RWPE2 (cell line): ENCODE measurements around the gene CARS2.
A peak's percentile ranks its signal among the peaks of the same experiment; 100 is the strongest.

Experiments used
- ATAC-seq: fragments of 200-7000 bp; cut with Tn5 transposase; 3 replicates; pipeline ENCODE4 v1.9.1; 2021; ENCODE audit warnings: low read depth
- DNase-seq: peaks from one replicate; pipeline ENCODE4 v3.0.0-alpha.2; 2020; ENCODE audit warnings: low spot score
- H3K27ac ChIP-seq: fragments of 450-650 bp; 2 replicates; pipeline ENCODE4 v1.5.1; 2017; ENCODE audit warnings: mild to moderate bottlenecking; ENCODE audit not compliant: poor library complexity, severe bottlenecking
- H3K27me3 ChIP-seq: fragments of 250-450 bp; sonication (Bioruptor Pico); 2 replicates; pipeline ENCODE4 v1.5.1; 2021; ENCODE audit warnings: mild to moderate bottlenecking, moderate library complexity; ENCODE audit not compliant: insufficient read depth, poor library complexity, severe bottlenecking
- H3K36me3 ChIP-seq: fragments of 250-450 bp; sonication (Bioruptor Pico); 2 replicates; pipeline ENCODE4 v1.5.1; 2020; ENCODE audit warnings: low read depth, mild to moderate bottlenecking, moderate library complexity
- H3K4me1 ChIP-seq: fragments of 250-450 bp; sonication (Bioruptor Pico); 2 replicates; pipeline ENCODE4 v1.5.1; 2021; ENCODE audit warnings: mild to moderate bottlenecking, moderate library complexity; ENCODE audit not compliant: insufficient read depth, poor library complexity, severe bottlenecking
- H3K4me3 ChIP-seq: fragments of 250-450 bp; sonication (Bioruptor Pico); 2 replicates; pipeline ENCODE4 v1.5.1; 2021; ENCODE audit warnings: mild to moderate bottlenecking, moderate library complexity; ENCODE audit not compliant: severe bottlenecking
- H3K9me3 ChIP-seq: fragments of 250-450 bp; sonication (Bioruptor Pico); 2 replicates; pipeline ENCODE4 v1.5.1; 2021; ENCODE audit warnings: mild to moderate bottlenecking, moderate library complexity; ENCODE audit not compliant: severe bottlenecking
- TF ChIP-seq, protein P1 (sequence below): fragments of 450-650 bp; IDR thresholded peaks from one replicate; pipeline ENCODE4 v1.5.1; 2017; ENCODE audit warnings: mild to moderate bottlenecking, moderate library complexity; ENCODE audit not compliant: poor library complexity, severe bottlenecking

Gene CARS2

DNA sequence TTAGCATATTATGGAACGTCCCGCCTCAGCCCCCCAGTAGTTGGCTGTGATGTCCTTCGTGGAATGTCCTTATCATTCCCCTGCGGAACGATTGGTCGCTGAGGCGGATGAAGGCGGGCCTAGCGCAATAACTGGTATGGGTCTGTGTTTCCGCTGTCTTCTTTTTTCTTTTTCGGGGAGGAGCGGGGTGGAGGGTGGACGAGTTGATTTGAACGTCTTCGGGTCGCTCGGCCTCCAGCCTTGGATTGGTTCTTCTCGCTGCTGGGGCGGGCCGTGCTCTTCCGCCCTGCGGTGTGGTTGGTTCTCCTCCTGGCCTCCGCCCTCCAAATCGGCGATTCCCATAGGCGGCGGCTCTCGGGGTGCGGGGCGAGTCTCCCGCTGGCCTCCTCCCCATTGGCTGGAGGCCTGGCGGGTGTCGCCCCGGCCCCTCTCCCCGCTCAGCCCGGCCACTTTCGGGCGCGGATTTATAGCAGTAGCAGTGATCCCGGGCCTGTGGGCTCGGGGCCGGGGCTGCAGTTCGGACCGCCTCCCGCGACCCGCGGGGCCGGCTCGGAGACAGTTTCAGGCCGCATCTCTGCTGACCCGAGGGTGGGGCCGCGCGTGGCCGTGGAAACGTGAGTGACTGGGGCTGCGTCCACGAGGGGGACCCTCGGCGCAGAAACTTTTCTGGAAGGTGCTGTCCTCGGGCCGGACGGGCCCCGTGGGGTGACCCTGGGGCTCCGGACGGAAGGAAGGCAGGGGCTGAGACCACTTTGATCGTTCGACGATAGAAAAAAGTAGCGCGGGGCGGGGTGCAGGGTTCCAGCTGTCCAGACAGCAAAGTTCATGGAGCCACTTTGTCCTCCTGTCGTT, 9.7 kb upstream of the CARS2 start:
- H3K27me3 ChIP-seq = no peaks in the 10 kb centered on the region
- ATAC-seq (peak; percentile 79), DNase-seq (peak; percentile 98)
- H3K27ac ChIP-seq = peak overlapping the region; percentile 83
- no peaks in the 10 kb centered on the region for H3K9me3 ChIP-seq
- H3K36me3 ChIP-seq = peaks cover 7% of the 10 kb centered on the region
- H3K4me3 ChIP-seq = peak overlapping the region; percentile 79
- TF ChIP-seq, protein P1, sequence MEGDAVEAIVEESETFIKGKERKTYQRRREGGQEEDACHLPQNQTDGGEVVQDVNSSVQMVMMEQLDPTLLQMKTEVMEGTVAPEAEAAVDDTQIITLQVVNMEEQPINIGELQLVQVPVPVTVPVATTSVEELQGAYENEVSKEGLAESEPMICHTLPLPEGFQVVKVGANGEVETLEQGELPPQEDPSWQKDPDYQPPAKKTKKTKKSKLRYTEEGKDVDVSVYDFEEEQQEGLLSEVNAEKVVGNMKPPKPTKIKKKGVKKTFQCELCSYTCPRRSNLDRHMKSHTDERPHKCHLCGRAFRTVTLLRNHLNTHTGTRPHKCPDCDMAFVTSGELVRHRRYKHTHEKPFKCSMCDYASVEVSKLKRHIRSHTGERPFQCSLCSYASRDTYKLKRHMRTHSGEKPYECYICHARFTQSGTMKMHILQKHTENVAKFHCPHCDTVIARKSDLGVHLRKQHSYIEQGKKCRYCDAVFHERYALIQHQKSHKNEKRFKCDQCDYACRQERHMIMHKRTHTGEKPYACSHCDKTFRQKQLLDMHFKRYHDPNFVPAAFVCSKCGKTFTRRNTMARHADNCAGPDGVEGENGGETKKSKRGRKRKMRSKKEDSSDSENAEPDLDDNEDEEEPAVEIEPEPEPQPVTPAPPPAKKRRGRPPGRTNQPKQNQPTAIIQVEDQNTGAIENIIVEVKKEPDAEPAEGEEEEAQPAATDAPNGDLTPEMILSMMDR = peak; percentile 14
- peaks cover 4% of the 10 kb centered on the region for H3K4me1 ChIP-seq

DNA sequence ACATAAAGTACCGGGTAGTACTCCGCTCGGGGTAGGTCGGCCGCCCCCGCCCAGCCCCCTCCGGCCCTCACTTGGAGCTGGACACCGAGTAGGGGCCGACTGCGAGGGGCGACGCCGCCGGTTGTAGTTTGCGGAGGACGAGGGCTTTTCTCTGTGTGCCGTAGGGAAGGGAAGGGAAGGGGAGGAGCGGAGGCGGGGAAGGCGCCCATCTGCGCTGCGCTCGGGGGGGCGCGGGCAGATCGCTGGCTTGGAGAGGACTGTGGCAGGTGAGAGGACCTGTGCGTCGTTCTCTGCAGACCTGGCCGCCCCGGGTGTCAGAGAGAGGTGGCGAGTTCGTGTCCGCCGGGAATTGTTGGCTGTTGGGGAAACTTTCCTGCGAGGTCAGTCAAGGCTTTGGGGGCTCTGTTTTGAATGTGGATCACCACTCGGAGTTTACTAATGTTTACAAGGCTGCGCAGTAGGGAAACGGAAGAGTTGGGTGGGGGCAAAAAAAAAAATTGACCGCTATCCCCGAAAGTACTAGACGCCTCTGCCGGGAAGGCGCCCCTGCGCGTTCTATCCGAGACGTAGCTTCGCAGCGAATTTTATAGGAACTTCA, 9.0 kb upstream of the CARS2 start:
- peak overlapping the region; percentile 83 for H3K27ac ChIP-seq
- H3K4me1 ChIP-seq = peaks cover 4% of the 10 kb centered on the region
- ATAC-seq (no peak), DNase-seq (peak; percentile 67)
- no peaks in the 10 kb centered on the region; the same call in 1 of the 2 replicates for H3K36me3 ChIP-seq
- no peaks in the 10 kb centered on the region for H3K9me3 ChIP-seq
- peak overlapping the region; percentile 72 for H3K4me3 ChIP-seq
- TF ChIP-seq, protein P1 = no peak
- no peaks in the 10 kb centered on the region for H3K27me3 ChIP-seq

DNA sequence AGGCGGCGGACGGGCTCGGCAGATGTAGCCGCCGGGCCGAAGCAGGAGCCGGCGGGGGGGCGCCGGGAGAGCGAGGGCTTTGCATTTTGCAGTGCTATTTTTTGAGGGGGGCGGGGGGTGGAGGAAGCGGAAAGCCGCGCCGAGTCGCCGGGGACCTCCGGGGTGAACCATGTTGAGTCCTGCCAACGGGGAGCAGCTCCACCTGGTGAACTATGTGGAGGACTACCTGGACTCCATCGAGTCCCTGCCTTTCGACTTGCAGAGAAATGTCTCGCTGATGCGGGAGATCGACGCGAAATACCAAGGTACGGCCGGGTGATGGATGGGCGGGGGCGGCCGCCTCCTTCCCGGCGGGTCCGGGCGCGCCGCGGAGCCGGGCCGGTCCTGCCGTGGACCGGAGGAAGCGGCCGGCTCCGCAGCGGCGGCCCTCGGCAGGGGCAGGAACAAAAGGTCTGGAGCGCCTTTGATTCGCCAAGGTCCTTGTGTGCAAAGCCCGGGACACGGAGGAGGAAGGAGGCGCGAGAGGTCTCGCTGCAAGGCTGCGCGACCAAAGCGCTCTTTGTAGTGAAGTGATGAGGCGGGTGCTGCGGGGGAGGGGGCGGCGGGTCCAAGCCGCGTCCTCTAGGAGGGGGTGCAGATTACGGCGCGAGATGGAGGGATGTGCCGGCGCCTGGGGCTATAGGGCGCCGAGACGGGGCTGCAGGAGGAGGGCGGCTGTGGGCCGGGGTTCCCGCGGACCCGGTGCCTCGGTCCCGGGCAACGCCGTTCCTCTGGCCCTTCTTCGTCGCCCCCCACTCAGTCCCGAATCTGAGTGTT, 8.3 kb upstream of the CARS2 start:
- ATAC-seq (no peak), DNase-seq (peak; percentile 64)
- peak overlapping the region; percentile 72 for H3K4me3 ChIP-seq
- H3K36me3 ChIP-seq = no peaks in the 10 kb centered on the region
- TF ChIP-seq, protein P1 = peak; percentile 14
- no peaks in the 10 kb centered on the region for H3K27me3 ChIP-seq
- peak overlapping the region; percentile 83 for H3K27ac ChIP-seq
- H3K9me3 ChIP-seq = no peaks in the 10 kb centered on the region
- H3K4me1 ChIP-seq = peaks cover 4% of the 10 kb centered on the region

DNA sequence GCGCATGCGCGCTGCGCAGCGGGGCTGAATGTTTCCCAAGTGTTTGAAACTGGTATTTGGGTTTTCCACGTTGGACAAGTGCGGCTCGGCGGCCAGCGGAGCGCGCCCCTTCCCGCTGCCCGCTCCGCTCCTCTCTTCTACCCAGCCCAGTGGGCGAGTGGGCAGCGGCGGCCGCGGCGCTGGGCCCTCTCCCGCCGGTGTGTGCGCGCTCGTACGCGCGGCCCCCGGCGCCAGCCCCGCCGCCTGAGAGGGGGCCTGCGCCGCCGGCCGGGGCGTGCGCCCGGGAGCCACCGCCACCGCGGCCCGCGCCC, 7.7 kb upstream of the CARS2 start, which contains the start of gene ING1:
Gene ING1, plus strand, starts transcription at position 59 of the 311 bp plus-strand sequence. CDS start 450 bp downstream, outside the sequence.
- TF ChIP-seq, protein P1 = no peak
- DNase-seq = no peak

More for the DNA sequence above, 7.7 kb upstream of the CARS2 start, which contains the start of gene ING1:
- peak within 1 kb of the TSS; percentile 83 for H3K27ac ChIP-seq
- H3K4me3 ChIP-seq = peak within 1 kb of the TSS; percentile 72
- no peaks in the 10 kb centered on the region for H3K27me3 ChIP-seq
- ATAC-seq = no peak
- peaks cover 4% of the 10 kb centered on the region for H3K4me1 ChIP-seq
- no peaks in the 10 kb centered on the region for H3K9me3 ChIP-seq
- H3K36me3 ChIP-seq = no peaks in the 10 kb centered on the region
